OCI-M2 (cell line): Measurements from ENCODE around the gene KLF17.

Experiments used
- DNase-seq: peaks from one replicate; lab custom pipeline; 2025; ENCODE audit not compliant: unreplicated experiment; lab: John Stamatoyannopoulos, UW

KLF17 gene

GRCh38 chr1:44151808-44152207 lies 33.2 kb downstream of the KLF17 start:
- no peak for DNase-seq

DNA sequence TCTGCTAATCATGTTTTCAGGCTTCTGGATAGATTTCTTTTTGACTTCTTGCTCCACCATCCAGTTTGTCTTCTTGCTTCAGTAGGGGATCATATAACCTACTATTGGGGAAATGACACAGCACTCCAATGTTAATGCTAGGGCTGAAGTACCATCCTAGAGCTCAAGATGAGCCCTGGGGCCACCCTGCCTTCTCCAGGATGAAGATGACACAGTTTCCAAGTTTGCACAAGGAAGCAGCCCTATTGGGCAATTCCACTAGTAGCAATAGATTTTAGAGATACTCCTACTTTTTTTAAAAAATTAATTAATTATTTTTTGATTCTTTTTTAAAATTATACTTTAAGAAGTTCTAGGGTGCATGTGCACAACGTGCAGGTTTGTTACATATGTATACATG lies 34.1 kb downstream of the KLF17 start:
- DNase-seq: no peak

DNA sequence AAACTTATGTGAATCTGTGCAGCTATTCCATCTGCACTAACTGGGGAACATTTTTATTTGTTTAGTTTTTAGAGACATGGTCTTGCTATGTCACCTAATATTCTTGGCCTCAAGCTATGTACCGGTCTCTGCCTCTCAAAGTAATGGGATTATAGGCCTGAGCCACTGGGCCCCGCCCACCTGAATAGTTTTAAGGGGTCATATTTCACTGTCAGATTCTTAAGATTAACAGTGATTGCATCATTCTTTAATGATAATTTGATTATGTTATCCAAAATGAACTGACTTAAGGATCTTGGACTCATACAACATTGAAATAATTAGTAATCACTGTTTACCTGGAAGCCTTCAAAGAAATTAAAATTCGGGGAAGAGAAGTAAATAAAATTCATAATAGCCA lies 35.4 kb downstream of the KLF17 start:
- no peak for DNase-seq

GRCh38 chr1:44157903-44158302 lies 39.3 kb downstream of the KLF17 start:
- no peak for DNase-seq

DNA sequence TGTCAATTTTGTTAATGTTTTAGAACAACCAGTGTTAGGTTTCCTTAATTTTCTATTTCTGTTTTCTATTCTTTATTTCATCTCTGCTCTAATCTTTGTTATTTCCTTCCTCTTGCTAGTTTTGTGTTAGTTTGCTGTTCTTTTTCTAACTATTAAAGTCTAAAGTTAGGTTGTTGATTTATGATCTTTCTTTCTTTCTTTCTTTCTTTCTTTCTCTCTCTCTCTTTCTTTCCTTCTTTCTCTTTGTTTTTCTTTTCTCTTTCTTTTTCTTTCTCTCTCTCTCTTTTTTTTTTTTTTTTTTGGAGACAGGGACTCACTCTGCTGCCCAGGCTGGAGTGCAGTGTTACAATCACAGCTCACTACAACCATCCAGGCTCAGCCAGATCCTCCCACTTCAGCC lies 40.2 kb downstream of the KLF17 start:
- no peak for DNase-seq

DNA sequence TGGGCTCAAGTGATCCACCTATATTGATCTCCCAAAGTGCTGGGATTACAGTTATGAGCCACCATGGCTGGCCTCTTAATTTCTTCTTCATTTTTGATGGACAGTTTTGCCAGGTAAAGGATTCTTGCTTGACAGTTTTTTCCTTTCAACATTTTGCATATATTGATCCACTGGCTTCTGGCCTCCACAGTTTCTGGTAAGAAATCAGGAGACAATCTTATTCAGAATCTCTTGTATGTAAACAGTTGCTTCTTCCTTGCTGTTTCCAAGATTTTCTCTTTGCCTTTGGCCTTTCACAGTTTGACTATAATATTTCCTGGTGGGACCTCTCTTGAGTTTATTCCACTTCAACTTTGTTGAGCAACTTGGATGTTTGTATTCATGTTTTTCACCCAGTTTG lies 42.9 kb downstream of the KLF17 start:
- DNase-seq: no peak

DNA sequence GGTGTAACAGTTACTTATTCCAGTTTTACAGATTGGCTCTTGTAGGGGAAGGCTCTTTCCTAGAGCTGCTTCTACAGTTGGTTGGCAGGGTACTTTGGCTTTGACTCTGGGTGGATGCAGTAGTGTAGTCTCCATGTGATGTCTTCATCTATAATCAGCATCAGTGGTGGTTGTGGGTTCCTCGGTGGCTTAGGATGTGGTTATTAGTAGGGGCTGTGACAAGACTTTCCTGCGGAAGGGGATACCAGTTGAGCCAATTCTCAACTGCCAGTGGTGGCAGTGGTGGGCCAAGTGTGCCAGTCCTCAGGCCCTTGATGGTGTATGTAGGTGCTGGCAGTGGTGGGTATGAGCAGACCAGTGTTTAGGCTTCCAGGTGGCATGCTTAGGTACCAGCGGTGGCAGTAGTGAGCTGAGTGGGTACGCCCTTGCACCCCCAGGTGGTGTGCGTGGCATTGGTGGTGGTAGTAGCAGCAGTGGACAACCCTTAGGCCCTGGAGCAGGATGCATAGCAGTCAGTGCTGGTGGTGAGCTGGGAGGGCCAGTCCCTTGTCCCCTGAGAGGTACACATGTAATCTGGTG lies 50.0 kb downstream of the KLF17 start:
- no peak for DNase-seq

- DNase-seq: no peak
Observed at GRCh38 chr1:44170281-44170823, 51.7 kb downstream of the KLF17 start.

GRCh38 chr1:44174630-44175029 lies 56.0 kb downstream of the KLF17 start:
- no peak for DNase-seq
